ENCODE data around the gene KCNH1. TPM values are rescaled to one million over a fixed set of nuclear protein-coding genes. Genes with fewer than 3 reads are reported as not detected.

Gene KCNH1
- total and polyA plus RNA-seq, 10 donors, result not detected

GRCh38 chr1:211172657-211173056 lies 38.7 kb upstream of the KCNH1 start:
- DNase-seq, result no peak
- no peaks in the 10 kb centered on the region for H3K36me3 ChIP-seq
- H3K4me1 ChIP-seq, result no peaks in the 10 kb centered on the region
- TF ChIP-seq POLR2A (IDR thresholded peaks at IDR 0.05), result no peak
- TF ChIP-seq, protein P1, sequence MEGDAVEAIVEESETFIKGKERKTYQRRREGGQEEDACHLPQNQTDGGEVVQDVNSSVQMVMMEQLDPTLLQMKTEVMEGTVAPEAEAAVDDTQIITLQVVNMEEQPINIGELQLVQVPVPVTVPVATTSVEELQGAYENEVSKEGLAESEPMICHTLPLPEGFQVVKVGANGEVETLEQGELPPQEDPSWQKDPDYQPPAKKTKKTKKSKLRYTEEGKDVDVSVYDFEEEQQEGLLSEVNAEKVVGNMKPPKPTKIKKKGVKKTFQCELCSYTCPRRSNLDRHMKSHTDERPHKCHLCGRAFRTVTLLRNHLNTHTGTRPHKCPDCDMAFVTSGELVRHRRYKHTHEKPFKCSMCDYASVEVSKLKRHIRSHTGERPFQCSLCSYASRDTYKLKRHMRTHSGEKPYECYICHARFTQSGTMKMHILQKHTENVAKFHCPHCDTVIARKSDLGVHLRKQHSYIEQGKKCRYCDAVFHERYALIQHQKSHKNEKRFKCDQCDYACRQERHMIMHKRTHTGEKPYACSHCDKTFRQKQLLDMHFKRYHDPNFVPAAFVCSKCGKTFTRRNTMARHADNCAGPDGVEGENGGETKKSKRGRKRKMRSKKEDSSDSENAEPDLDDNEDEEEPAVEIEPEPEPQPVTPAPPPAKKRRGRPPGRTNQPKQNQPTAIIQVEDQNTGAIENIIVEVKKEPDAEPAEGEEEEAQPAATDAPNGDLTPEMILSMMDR (IDR thresholded peaks at IDR 0.05 in 8 of 11, conservative IDR thresholded peaks at IDR 0.05 in 3 of 11), result no peak
- TF ChIP-seq POLR2AphosphoS5 (IDR thresholded peaks at IDR 0.05), result no peak
- intact Hi-C loops (cut with DNase I; ENCODE audit: low total_unique reads), result no loop called here
- no peaks in the 10 kb centered on the region for H3K27me3 ChIP-seq (replicated peaks in 1 of 7)
- H3K27ac ChIP-seq, result no peak overlapping the region
- no peak overlapping the region for H3K4me3 ChIP-seq
- peaks cover 2 to 58% (median 50%) of the 10 kb centered on the region in 8 donors for H3K9me3 ChIP-seq

DNA sequence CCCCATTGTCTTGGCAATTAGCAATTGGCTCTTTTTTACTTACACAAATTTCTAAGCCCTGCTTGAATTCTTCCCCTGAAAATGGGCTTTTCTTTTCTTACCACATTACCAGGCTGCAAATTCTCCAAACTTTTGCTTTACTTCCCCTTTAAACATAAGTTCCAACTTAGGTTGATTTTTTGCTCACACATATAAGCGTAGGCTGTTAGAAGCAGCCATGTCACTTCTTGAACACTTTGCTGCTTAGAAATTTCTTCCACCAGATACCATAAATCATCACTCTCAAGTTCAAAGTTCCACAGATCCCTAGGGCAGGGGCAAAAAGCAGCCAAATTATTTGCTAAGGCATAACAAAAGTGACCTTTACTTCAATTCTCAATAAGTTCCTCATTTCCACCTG lies 35.4 kb upstream of the KCNH1 start:
- H3K27ac ChIP-seq, result no peak overlapping the region
- H3K9me3 ChIP-seq, result peaks cover 2 to 58% (median 50%) of the 10 kb centered on the region in 8 donors
- H3K4me1 ChIP-seq, result no peaks in the 10 kb centered on the region
- H3K4me3 ChIP-seq, result no peak overlapping the region
- H3K36me3 ChIP-seq, result no peaks in the 10 kb centered on the region
- intact Hi-C loops (cut with DNase I; ENCODE audit: low total_unique reads), result no loop called here
- TF ChIP-seq POLR2A (IDR thresholded peaks at IDR 0.05) (no peak), POLR2AphosphoS5 (IDR thresholded peaks at IDR 0.05) (no peak)
- TF ChIP-seq, protein P1 (IDR thresholded peaks at IDR 0.05 in 8 of 11, conservative IDR thresholded peaks at IDR 0.05 in 3 of 11), result no peak
- no peaks in the 10 kb centered on the region for H3K27me3 ChIP-seq (replicated peaks in 1 of 7)
- no peak for DNase-seq
- 89 to 100% (median 91%) methylated on average over 1 of the region's 1 CpG for WGBS, 5 donors

DNA sequence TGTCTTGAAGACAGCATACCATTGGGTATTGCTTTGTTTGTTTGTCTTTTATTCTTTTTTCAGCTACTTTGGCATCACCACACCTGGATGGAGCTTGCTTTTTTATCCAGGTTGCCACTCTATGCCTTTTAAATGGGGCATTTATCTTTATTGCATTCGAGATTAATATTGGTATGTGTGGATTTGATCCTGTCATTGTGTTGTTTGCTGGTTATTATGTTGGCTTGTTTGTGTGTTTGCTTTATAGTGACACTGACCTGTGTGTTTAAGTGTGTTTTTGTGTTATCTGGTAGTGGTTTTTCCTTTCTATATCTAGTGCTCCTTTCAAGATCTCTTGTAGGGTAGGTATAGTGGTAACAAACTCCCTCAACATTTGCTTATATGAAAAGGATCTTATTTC lies 24.9 kb upstream of the KCNH1 start:
- no peaks in the 10 kb centered on the region for H3K36me3 ChIP-seq
- intact Hi-C loops (cut with DNase I; ENCODE audit: low total_unique reads), result no loop called here
- H3K27me3 ChIP-seq (replicated peaks in 1 of 7), result peaks cover 0 to 25% (median 0%) of the 10 kb centered on the region in 7 donors
- no peak overlapping the region for H3K27ac ChIP-seq
- WGBS, 5 donors, result 79 to 85% (median 81%) methylated on average over 1 of the region's 1 CpG
- DNase-seq, result no peak
- TF ChIP-seq, protein P1 (IDR thresholded peaks at IDR 0.05 in 8 of 11, conservative IDR thresholded peaks at IDR 0.05 in 3 of 11), result no peak
- TF ChIP-seq POLR2AphosphoS5 (IDR thresholded peaks at IDR 0.05) (no peak), POLR2A (IDR thresholded peaks at IDR 0.05) (no peak)
- peaks cover 0 to 25% (median 18%) of the 10 kb centered on the region in 8 donors for H3K9me3 ChIP-seq
- H3K4me1 ChIP-seq, result no peaks in the 10 kb centered on the region
- H3K4me3 ChIP-seq, result no peak overlapping the region

DNA sequence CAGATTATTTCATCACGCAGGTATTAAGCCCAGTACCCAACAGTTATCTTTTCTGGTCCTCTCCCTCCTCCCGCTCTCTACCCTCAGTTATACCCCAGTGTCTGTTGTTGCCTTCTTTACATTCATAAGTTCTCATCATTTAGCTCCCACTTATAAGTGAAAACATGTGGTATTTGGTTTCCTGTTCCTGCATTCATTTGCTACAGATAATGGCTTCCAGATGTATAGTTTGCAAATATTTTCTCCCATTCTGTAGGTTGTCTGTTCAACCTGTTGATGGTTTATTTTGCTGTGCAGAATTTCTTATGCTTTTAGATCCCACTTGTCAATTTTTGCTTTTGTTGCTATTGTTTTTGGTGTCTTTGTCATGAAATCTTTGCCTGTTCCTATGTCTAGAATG lies 21.1 kb upstream of the KCNH1 start:
- H3K4me1 ChIP-seq, result no peaks in the 10 kb centered on the region
- intact Hi-C loops (cut with DNase I; ENCODE audit: low total_unique reads), result no loop called here
- TF ChIP-seq POLR2AphosphoS5 (IDR thresholded peaks at IDR 0.05) (no peak), POLR2A (IDR thresholded peaks at IDR 0.05) (no peak)
- TF ChIP-seq, protein P1 (IDR thresholded peaks at IDR 0.05 in 8 of 11, conservative IDR thresholded peaks at IDR 0.05 in 3 of 11), result no peak
- no peak for DNase-seq
- WGBS, 5 donors, result 92 to 99% (median 94%) methylated on average over 2 of the region's 2 CpGs
- no peaks in the 10 kb centered on the region for H3K36me3 ChIP-seq
- H3K9me3 ChIP-seq, result peaks cover 0 to 25% (median 18%) of the 10 kb centered on the region in 8 donors
- H3K27ac ChIP-seq, result no peak overlapping the region
- no peaks in the 10 kb centered on the region for H3K27me3 ChIP-seq (replicated peaks in 1 of 7)
- H3K4me3 ChIP-seq, result no peak overlapping the region
